NCI-H82 (cell line): Measurements from ENCODE around the gene CAVIN1.
"Not testable (repeated sequence)": the region's sequence is repeated elsewhere in the genome, so short reads cannot be mapped to it uniquely, and the experiment has no call there.

ENCODE experiments used
- DNase-seq: peaks from one replicate; lab custom pipeline; 2025; lab: John Stamatoyannopoulos, UW

The CAVIN1 gene

DNA sequence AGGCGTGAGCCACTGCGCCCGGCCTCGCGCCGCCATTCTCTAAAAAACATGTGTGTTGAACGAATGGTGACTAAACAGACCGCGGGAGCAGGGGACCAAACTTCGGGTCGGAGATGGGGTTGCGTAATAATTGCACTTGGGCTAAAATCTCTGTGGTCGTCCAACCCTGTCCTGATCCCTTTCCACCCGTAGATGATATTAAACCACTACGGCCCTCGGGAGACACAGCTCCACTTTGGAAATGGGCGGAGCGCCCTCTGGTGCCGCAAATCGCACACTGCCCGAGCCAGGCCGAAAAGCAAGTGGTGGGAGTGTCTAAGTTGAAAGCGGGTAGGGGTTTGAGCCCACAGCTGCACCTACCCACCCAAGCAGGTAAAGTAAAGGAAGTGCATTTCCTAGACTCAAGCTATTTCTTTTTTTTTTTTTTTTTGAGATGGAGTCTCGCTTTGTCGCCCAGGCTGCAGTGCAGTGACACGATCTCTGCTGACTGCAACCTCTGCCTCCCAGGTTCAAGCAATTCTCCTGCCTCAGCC is 17.0 kb downstream of the CAVIN1 start:
- peak; percentile 90 for DNase-seq

DNA sequence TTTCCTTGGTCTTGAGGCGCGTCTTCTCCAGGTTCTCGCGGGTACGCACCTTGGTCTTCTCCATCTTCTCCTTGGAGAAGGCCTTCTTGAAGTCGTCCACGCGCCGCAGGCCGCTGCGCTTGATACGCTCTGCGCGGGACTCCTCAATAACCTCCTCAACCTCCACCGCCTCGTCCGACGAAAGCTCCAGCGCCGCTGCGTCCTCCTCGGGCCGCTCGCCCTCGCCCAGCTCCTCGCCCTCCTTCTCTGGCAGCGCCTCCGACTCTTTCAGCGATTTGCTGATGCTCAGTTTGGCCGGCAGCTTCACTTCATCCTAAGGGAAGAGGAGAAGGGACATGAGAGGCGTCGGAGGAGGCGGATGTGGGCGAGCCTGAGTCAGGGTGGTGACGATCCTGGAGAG is 18.0 kb downstream of the CAVIN1 start:
- no peak for DNase-seq

DNA sequence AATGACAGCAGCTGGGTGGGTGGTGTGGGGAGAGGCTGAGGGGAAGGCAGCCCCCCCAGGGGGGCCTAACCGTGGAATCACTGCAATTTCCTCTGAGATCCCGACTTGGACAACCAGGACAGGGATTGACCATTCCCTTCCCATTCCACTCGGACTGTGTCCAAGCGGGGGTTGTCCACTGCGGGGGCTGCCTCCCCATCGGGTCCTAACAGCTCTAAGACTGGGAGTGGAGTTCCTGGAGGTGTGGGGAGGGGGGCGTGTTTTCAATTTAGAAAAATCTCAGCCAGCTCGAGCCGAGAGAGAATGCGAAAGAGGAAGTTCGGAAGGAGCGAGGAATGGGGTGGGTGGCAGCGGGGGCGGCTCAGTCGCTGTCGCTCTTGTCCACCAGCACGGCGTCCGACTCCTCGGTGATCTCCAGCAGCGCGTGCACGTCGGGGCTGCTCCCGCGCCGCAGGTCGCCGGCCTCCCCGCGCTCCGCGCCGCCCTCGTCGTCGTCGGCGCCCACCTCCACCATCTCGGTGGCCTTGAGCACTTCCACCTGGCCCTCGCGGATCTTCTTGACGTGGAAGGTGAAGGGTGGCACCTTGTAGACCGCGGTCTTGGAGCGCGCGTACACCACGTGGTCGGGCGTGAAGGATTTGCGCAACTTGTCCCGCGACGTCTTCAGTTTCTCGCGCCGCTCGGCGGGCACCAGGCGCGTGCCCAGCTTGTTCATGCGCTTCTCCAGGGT is 18.6 kb downstream of the CAVIN1 start:
- DNase-seq, result no peak

DNA sequence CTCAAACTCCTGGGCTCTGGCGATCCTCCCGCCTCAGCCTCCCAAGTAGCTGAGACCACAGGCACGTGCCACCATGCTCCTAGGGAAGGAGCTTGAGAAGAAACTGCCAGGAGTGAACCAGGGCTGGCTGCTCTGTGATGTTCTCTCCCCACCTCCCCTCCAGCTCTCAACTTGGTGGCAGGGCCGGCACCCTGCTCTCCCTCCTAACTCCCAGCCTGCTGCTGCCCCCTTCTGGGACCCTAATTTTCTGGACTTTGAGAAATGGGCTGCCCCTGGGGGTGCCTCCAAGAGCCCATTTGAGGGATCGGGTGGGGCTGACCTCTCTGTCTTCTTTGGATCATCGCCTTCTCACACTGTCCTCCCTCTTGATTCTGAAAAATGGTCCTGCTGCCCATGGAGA is 19.9 kb downstream of the CAVIN1 start:
- peak; percentile 66 for DNase-seq

DNA sequence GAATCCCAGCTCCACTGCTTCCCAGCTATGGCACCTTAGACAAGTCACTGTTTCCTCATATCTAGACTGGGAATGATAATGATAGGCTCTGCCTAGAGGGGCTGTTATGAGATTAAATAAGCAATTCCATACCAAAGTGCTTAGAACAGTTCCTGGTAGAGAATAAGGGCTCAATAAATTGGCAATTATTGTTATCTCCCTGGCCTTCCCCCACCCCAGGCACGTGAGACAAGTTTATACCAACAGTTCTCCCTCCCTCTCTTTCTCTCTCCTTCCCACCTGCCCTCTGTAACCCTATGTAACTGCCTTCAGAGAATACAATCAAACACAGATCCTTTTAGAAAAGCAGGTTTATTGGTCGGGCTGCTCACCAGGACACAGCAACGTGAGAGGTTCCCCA is 20.9 kb downstream of the CAVIN1 start:
- no peak for DNase-seq

DNA sequence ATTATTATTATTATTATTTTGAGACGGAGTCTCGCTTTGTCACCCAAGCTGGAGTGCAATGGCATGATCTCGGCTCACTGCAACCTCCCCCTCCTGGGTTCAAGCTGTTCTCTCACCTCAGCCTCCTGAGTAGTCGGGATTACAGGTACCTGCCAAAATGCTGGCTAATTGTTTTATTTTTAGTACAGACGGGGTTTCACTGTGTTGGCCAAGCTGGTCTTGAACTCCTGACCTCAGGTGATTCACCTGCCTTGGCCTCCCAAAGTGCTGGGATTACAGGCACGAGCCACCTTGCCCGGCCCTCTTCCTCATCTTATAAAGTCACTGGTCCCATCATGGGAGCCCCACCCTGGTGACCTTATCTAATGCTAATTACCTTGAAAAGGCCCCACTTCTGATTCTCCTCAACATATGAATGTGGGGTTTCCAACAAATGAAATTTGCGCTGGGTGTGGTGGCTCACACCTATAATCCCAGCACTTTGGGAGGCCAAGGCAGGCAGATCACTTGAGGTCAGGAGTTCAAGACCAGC is 22.1 kb downstream of the CAVIN1 start:
- DNase-seq, result not testable (repeated sequence)

DNA sequence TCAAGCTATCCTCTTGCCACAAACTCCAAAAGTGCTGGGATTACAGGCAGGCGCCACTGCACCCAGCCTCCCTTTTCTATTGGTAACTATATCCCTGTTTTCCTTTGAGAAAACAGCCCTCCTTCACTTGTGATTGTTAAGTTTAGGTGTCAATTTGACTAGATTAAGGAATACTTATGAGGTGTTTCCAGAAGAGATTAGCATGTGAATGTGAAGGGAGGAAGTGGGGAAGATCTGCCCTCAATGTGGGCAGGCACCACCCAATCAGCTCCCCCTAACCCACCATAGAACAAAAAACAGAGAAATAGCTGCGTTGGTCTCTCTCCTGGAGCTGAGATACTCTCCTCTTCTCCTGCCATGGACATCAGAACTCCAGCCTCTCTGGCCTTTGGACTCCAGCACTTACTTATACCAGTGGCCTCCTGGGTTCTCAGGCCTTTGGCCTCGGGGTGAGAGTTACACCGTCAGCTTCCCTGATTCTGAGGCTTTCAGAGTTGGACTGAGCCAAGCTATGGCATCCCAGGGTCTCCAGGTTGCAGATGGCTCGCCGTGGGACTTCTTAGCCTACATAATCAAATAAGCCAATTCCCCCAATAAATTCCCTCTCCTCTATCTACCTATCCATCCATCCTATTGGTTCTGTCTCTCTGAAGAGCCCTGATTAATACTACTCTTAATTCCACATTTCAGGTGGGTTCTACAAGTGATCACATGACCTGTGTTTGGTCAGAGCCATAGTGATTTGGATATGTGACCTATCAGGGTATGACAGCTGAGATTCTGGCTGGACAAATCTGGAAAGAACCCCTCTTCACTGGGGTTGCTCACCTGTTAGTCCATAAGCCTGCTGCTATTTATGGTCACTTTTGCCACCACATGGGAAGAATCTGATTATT is 22.9 kb downstream of the CAVIN1 start:
- peak; percentile 55 for DNase-seq

DNA sequence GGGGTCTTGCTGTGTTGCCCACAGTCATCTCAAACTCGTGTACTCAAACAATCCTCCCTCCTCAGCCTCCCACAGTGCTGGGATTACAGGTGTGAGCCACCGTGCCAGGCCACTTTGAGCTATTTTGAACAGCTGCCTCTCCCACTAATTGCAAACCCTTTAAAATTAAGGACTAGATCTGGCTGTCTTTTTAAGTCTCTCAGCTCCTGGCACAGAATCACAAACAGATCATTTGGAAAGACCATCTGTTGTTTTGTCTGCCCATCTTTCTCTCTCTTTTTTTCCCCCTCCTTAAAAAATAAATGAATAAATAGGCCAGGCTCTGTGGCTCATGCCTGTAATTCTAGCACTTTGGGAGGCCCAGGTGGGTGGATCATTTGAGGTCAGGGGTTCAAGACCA is 23.9 kb downstream of the CAVIN1 start:
- DNase-seq, result peak; percentile 91

DNA sequence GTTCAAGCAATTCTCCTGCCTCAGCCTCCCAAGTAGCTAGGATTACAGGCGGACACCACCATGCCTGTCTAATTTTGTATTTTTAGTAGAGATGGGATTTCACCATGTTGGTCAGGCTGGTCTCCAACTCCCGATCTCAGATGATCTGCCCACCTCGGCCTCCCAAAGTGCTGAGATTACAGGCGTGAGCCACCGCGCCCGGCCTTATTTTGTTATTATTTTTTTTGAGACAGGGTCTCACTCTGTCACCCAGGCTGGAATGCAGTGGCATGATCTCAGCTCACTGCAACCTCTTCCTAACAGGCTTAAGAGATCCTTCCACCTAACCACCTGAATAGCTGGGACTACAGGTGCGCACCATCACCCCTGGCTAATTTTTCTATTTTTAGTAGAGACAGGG is 27.5 kb downstream of the CAVIN1 start:
- not testable (repeated sequence) for DNase-seq

DNA sequence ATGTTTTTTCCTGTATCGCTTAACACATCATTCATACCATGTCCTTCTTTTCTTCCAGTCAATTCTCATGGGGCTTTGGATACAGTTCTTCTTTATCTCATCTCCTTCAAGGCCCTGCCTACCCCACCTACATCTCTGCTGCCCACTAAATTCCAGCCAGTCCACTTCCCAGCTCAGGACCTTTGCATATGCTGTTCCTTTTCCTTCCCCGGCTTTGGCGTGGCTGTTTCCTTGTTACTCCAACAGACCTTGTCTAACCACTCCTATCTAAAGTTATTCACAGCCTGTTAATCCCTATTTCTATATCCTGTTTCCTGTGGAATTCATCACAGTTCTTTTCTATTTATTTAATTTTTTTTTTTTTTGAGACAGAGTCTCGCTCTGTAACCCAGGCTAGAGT is 28.2 kb downstream of the CAVIN1 start:
- DNase-seq, result no peak

DNA sequence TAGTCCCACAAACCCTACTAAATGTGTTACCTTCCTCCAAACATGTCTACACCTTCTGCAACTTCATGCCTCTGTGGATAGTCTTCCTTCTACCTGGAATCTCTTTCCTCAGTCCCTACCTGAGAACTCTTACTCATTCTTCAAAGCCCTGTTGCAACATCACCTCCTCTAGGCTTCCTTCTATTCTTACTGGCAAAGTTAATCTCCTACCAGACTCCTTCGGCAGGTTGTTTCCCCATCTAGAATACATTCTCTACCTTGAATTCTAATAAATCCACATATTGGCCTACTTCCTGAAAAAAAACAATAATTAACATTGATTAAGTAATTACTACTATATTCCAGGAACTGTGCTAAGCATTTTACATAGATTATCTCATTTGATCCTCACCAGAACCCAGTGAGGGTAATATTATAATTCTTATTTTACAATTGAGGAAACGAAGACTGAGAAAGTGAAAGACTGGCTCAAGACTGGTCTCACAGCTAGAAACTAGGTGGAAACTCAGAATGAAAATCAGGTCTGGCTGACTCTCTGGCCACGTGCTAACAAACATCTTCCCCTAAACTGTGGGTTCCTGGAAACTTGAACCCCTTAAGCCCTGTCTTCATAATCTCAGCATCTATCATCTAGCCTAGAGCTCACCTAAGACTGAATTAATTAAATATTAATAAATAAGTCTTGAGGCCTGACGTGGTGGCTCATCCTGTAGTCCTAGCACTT is 30.2 kb downstream of the CAVIN1 start:
- DNase-seq, result no peak

DNA sequence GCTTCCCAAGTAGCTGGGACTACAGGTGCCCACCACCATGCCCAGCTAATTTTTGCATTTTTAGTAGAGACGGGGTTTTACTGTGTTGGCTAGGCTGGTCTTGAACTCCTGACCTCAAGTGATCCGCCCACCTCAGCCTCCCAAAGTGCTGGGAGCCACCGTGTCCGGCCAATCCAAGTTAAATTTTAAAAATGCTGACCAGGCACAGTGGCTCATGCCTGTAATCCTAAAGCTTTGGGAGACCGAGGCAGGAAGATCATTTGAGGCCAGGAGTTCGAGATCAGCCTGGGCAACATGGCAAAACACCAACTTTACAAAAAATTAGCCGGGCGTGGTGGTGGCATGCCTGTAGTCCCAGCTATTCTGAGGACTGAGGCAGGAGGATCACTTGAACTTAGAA is 31.6 kb downstream of the CAVIN1 start:
- DNase-seq, result not testable (repeated sequence)

DNA sequence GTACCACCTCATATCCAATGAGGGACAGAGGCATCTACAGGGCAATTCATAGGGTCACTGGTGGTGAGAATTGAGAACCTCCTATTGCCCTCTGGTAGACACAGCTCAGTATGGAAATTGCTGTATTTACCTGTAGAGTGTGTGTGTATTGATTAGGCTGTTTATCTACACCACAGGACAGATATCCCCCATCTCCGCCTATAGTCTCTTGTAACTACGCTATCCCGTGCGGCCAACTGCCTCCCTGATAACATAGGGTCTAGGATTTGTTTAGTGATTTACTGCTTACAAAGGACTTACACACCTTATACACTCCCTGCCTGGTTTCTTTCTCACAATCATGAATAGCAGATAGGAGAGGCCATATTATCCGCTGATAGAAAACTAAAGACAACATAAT is 33.2 kb downstream of the CAVIN1 start:
- DNase-seq, result no peak

DNA sequence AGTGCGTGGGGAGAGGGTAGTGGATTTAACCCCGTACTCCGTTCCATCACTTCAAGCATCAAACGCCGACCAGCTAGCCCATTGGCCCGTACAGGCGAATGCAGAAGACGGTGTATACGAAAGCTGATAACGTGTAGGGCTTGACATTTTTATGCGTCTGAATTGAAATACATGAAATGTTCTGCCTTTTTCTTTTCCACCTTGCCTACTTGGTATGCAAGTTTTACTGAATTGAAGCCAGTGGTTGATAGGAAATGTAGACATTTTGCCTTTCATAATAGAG is 34.0 kb downstream of the CAVIN1 start:
- no peak for DNase-seq

DNA sequence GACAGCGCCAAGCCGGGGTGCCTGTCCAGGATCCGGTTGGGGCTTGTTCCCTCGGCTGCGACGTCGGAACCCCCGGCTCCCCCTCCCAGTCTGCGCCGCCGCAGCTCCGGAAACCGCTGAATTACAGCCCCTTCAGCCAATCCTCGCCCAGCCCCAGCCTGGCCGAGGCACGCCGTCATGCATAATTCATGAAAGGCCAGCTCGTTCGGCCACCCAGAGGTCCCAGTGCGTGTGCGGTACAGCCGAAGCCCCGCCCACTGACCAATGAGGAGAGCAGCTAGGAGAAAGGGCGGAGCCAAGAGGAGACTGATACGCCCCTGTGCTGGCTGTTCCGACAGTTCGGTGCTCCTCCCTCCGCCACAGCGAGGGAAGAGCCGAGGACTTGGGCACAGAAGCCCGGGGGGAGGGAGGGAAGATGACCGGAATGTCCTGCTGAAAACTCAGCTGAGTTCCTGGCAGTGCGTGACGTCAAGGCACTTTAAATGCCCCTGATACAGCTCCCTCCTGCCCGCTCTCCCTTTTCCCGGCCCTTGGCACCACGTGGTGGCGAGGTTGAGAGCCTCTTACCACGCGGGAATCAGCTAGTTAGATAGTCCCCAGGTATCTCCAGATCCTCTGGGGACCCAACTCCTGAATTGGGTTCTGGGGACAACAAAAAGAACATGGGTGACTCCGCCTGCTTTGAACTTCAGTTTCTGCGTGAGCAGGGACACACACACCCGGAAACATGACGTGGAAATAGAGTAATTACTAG is 34.5 kb downstream of the CAVIN1 start, which contains the start of gene STAT3:
Gene STAT3 (minus strand): TSS at position 62 of the 754 bp plus-strand sequence. CDS start 39,926 bp downstream, outside the sequence.
- peak; percentile 100 for DNase-seq

DNA sequence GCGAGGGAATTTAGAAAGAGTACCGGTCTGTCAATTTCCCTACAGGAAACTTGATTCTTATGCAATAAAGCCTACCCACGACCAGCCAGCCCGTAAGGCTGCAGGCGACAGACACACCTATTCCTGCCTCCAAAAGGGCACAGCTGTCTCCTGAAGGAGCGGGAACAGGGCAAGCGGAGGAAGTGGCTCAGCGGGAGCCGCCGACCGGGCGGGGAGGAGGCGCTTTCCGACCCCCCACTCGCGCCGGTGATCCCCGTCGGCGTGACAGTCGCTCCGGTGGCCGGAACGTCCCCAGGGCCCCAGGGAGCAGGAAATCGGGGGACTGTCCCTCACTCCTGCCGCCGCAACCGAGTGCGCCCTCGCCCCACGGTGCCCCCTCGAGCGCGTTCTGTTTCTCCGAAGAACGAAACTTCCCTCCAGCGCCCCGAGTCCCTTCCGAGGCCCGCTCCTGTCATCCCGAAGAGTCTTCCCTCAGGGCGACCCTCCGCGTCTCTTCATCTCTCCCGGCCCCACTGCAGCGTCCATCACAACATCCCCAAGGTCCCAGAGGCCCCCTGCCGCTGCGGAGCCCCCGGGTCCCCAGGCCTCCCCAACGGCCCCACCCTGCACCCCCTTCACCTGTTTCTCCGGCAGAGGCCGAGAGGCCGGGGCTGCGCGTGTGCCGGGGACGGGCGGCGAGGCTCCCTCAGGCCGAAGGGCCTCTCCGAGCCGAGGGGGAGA is 35.2 kb downstream of the CAVIN1 start:
- DNase-seq, result peak; percentile 53

DNA sequence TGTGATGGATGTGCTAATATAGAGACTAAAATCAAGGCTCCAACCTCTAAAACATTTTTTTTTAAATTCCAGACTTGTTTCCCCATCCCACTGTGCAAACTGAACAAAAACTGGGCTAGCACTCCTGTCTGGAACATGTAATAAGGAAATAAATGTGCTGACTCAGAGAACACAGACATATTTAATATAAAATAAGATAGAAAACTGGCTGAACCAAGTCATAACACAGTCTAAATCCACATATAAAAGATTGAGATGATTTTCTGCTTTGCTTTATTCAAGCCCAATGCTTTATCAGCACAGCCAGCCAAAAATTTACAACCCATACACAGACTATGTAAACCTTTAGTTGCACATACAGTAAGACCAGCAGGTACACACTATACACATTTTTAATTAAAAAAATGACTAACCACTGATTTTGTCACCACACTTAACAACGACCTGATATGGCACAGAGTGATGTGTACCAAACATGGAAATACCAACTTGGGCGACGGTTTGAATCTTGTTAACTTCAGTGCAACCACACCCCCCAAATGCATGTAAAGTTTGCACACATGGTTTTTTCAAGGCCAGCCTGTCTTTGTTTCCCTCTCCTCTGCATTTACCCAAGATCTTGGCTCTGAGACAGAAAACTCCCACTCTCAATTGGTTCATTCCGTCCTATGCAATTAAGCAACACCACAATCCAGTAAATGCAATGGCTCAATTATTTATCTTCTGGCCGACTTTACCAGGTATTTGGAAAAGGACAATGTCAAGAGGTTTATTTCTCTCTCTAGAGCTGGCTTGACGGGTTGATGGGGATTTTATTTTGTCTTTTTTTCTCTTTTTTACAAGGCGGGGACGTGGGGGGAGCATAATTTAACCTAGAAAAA is 36.0 kb downstream of the CAVIN1 start:
- DNase-seq, result no peak

DNA sequence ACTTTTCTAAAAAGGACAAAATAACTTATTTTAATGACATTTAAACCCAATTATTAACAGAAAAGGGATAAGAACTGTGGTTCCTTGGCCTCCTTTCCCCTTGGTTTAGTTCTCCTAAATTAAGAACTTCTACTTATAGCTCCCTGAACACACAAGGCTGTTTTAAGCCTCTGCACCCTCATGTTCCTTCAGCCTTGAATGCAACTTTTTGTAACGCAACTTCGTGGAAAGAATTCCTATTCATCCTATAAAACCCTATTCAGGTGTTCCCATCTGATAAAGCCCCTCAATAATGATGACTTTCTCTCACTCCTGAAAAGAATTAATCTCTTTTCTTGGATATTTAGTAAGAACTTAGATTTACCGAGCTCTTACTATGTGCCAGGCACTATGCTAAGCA is 41.2 kb downstream of the CAVIN1 start:
- no peak for DNase-seq

DNA sequence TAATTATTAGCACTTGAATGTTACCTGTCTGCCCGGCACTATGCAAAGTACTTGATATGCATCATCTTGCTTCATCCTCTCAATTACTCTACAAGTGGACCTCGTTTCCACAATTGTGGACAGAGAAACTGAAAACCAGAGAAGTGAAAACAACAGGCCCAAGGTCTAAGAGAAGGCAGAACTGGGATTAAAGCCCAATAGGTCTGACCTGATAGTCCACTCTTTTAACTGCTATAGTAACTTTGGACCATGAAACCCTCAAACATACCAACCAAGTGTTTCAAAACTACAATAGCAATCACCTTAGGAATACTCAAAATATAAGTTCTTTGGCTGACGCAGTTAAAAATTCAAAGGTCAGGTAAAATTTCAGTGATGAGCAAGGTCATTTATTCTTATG is 42.1 kb downstream of the CAVIN1 start:
- no peak for DNase-seq
